Neural progenitor cell (in vitro differentiated cells): ENCODE data around the gene ZBTB49. TPM values are rescaled to one million over a fixed set of nuclear protein-coding genes. Genes with fewer than 3 reads are reported as not detected.

Source experiments
- DNase-seq: peaks from one replicate; pipeline ENCODE4 v3.0.0-alpha.2; 2016; ENCODE audit warnings: low spot score
- H2AFZ ChIP-seq: fragments of 200-600 bp; sonication (generic); replicated peaks from 2 replicates; pipeline ENCODE4 v1.6.1; 2016; ENCODE audit warnings: antibody characterized with exemption
- H3F3A ChIP-seq: fragments of 200-600 bp; sonication (generic); 2 replicates; pipeline ENCODE4 v1.6.1; 2016; ENCODE audit warnings: antibody characterized with exemption, low read depth
- H3K27ac ChIP-seq: fragments of 200-600 bp; sonication (generic); 2 replicates; pipeline ENCODE4 v1.5.1; 2016; ENCODE audit warnings: mild to moderate bottlenecking
- H3K27me3 ChIP-seq: fragments of 200-600 bp; sonication (generic); 2 replicates; pipeline ENCODE4 v1.6.1; 2016; ENCODE audit warnings: mild to moderate bottlenecking, moderate library complexity
- H3K36me3 ChIP-seq: fragments of 200-600 bp; sonication (generic); 2 replicates; pipeline ENCODE4 v1.5.1; 2016
- H3K4me1 ChIP-seq: fragments of 200-600 bp; sonication (generic); 2 replicates; pipeline ENCODE4 v1.6.1; 2016; ENCODE audit warnings: mixed run types
- H3K4me2 ChIP-seq: fragments of 200-600 bp; sonication (generic); 2 replicates; pipeline ENCODE4 v1.6.1; 2016
- H3K4me3 ChIP-seq: fragments of 200-600 bp; sonication (generic); 2 replicates; pipeline ENCODE4 v1.5.1; 2016
- H3K79me2 ChIP-seq: fragments of 200-600 bp; sonication (generic); 2 replicates; pipeline ENCODE4 v1.6.1; 2016; ENCODE audit warnings: low read depth
- H3K9ac ChIP-seq: fragments of 200-600 bp; sonication (generic); 2 replicates; pipeline ENCODE4 v1.6.1; 2016
- H3K9me3 ChIP-seq: fragments of 200-600 bp; sonication (generic); 2 replicates; pipeline ENCODE4 v1.5.1; 2016; ENCODE audit warnings: low read depth
- H4K20me1 ChIP-seq: fragments of 200-600 bp; sonication (generic); 2 replicates; pipeline ENCODE4 v1.6.1; 2016; ENCODE audit warnings: low read depth
- H3K27ac Mint-ChIP-seq: 3 replicates; pipeline ENCODE4 v1.8.0; 2021; ENCODE audit warnings: mixed read lengths
- H3K27me3 Mint-ChIP-seq: 2 replicates; pipeline ENCODE4 v1.8.0; 2022; ENCODE audit warnings: low read depth, mild to moderate bottlenecking, inconsistent platforms, moderate library complexity, mixed read lengths; ENCODE audit not compliant: insufficient read depth
- H3K36me3 Mint-ChIP-seq: 3 replicates; pipeline ENCODE4 v1.8.0; 2021; ENCODE audit warnings: mixed read lengths
- H3K4me1 Mint-ChIP-seq: 3 replicates; pipeline ENCODE4 v1.8.0; 2021; ENCODE audit warnings: mixed read lengths
- H3K4me3 Mint-ChIP-seq: 3 replicates; pipeline ENCODE4 v1.8.0; 2021; ENCODE audit warnings: mild to moderate bottlenecking, moderate library complexity, mixed read lengths
- H3K9me3 Mint-ChIP-seq: 3 replicates; pipeline ENCODE4 v1.8.0; 2020; ENCODE audit warnings: mixed read lengths
- EZH2 ChIP-seq: fragments of 200-600 bp; sonication (generic); IDR thresholded peaks from 2 replicates; pipeline ENCODE4 v1.6.1; 2017; ENCODE audit warnings: antibody characterized with exemption, mild to moderate bottlenecking, moderate library complexity
- EZH2phosphoT487 ChIP-seq: fragments of 200-600 bp; sonication (generic); IDR thresholded peaks from 2 replicates; pipeline ENCODE4 v1.6.1; 2017; ENCODE audit warnings: antibody characterized with exemption
- total RNA-seq: library from RNA; depleted of rRNA; stranded (reverse); fragments of >200 nt; gene quantifications from 2 replicates; pipeline ENCODE4 v1.2.3, GENCODE V29; 2015; ENCODE audit warnings: low replicate concordance
- TF ChIP-seq, protein P1 (sequence below): fragments of 200-600 bp; sonication (generic); IDR thresholded peaks from 2 replicates; pipeline ENCODE4 v1.5.1; 2017; ENCODE audit warnings: antibody characterized with exemption, mild to moderate bottlenecking

Gene ZBTB49
- total RNA-seq, 1 donor from 2014 or later: 20.2 TPM

GRCh38 chr4:4259484-4260100, 30.5 kb upstream of the ZBTB49 start:
- Histone ChIP-seq H3K9me3 (no peaks in the 10 kb centered on the region), H2AFZ (no peak overlapping the region), H3K4me2 (no peak overlapping the region), H3K4me3 (no peak overlapping the region), H3K27ac (no peak overlapping the region), H4K20me1 (no peaks in the 10 kb centered on the region), H3F3A (no peaks in the 10 kb centered on the region), H3K4me1 (no peaks in the 10 kb centered on the region), H3K79me2 (no peaks in the 10 kb centered on the region), H3K9ac (no peak overlapping the region), H3K27me3 (no peaks in the 10 kb centered on the region), H3K36me3 (no peaks in the 10 kb centered on the region)
- Mint-ChIP-seq H3K36me3 (no peaks in the 10 kb centered on the region), H3K27me3 (peaks cover 9% of the 10 kb centered on the region), H3K27ac (no peak overlapping the region), H3K9me3 (no peaks in the 10 kb centered on the region), H3K4me1 (peaks cover 9% of the 10 kb centered on the region), H3K4me3 (no peak overlapping the region)
- DNase-seq: no peak
- TF ChIP-seq EZH2phosphoT487 (no peak), EZH2 (no peak)
- TF ChIP-seq, protein P1, sequence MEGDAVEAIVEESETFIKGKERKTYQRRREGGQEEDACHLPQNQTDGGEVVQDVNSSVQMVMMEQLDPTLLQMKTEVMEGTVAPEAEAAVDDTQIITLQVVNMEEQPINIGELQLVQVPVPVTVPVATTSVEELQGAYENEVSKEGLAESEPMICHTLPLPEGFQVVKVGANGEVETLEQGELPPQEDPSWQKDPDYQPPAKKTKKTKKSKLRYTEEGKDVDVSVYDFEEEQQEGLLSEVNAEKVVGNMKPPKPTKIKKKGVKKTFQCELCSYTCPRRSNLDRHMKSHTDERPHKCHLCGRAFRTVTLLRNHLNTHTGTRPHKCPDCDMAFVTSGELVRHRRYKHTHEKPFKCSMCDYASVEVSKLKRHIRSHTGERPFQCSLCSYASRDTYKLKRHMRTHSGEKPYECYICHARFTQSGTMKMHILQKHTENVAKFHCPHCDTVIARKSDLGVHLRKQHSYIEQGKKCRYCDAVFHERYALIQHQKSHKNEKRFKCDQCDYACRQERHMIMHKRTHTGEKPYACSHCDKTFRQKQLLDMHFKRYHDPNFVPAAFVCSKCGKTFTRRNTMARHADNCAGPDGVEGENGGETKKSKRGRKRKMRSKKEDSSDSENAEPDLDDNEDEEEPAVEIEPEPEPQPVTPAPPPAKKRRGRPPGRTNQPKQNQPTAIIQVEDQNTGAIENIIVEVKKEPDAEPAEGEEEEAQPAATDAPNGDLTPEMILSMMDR: no peak

DNA sequence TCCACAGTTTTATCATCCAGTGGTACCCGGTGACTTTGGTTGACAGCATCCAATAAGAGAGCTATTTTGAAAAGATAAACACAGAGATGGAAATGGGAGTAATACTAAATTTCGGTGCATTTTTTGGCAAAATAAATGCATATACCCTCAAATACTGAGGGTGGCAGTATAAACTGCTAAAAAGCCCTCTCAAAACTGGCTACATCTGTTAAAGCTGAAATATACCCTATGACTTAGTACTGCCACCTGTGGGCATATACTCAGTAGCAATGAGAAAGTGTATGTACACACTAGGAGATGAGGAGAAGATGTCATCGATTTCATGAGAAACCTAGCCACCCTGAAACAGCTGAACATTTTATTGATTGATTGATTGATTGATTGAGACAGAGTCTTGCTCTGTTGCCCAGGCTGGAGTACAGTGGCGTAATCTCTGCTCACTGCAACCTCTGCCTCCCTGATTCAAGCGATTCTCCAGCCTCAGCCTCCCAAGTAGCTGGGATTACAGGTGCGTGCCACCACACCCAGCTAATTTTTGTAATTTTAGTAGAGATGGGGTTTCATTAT, 29.8 kb upstream of the ZBTB49 start:
- Histone ChIP-seq H3K27ac (no peak overlapping the region), H3K9me3 (no peaks in the 10 kb centered on the region), H3K4me2 (no peak overlapping the region), H4K20me1 (no peaks in the 10 kb centered on the region), H3K4me1 (no peaks in the 10 kb centered on the region), H3K79me2 (no peaks in the 10 kb centered on the region), H3K9ac (no peak overlapping the region), H3K36me3 (no peaks in the 10 kb centered on the region), H3K4me3 (no peak overlapping the region), H3F3A (no peaks in the 10 kb centered on the region), H2AFZ (no peak overlapping the region), H3K27me3 (no peaks in the 10 kb centered on the region)
- no peak overlapping the region for H3K27ac Mint-ChIP-seq
- no peaks in the 10 kb centered on the region for H3K9me3 Mint-ChIP-seq
- DNase-seq: no peak
- TF ChIP-seq, protein P1: peak; percentile 7
- TF ChIP-seq EZH2: no peak
- H3K4me1 Mint-ChIP-seq: peaks cover 9% of the 10 kb centered on the region
- peaks cover 9% of the 10 kb centered on the region for H3K27me3 Mint-ChIP-seq
- no peak overlapping the region for H3K4me3 Mint-ChIP-seq
- no peaks in the 10 kb centered on the region for H3K36me3 Mint-ChIP-seq

DNA sequence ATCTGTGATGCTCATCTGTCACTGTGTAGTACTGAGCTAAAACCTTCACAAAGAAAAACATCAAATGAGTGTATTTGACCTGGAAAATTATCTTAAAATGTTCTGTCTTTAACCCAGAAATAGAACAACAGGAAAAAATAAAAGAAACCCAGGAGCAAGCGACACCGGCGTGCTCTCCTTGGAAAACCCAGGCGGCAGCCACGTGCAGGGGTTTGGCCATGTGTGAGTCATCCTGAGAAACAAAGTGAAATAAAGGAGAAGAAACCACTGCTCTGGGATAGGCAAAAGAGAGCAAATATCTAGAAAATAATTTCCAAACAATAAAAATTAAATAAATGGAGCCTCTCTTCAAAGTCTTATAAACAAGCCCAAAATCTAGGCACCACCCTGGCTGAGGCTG, 22.1 kb upstream of the ZBTB49 start:
- Mint-ChIP-seq H3K27me3 (peaks cover 2% of the 10 kb centered on the region), H3K4me3 (no peak overlapping the region), H3K36me3 (peaks cover 4% of the 10 kb centered on the region), H3K27ac (no peak overlapping the region), H3K9me3 (no peaks in the 10 kb centered on the region), H3K4me1 (no peaks in the 10 kb centered on the region)
- Histone ChIP-seq H3K4me3 (no peak overlapping the region), H3F3A (no peaks in the 10 kb centered on the region), H3K4me1 (no peaks in the 10 kb centered on the region), H3K4me2 (no peak overlapping the region), H4K20me1 (no peaks in the 10 kb centered on the region), H3K36me3 (peaks cover 5% of the 10 kb centered on the region), H3K27ac (no peak overlapping the region), H3K79me2 (no peaks in the 10 kb centered on the region), H3K9ac (no peak overlapping the region), H3K27me3 (no peaks in the 10 kb centered on the region), H3K9me3 (no peaks in the 10 kb centered on the region), H2AFZ (no peak overlapping the region)
- TF ChIP-seq EZH2phosphoT487 (no peak), EZH2 (no peak)
- TF ChIP-seq, protein P1: no peak
- no peak for DNase-seq
